Progenitor cell of endocrine pancreas (in vitro differentiated cells): ENCODE data around the gene SARS2. TPM values are rescaled to one million over a fixed set of nuclear protein-coding genes. Genes with fewer than 3 reads are reported as not detected.

ENCODE experiments used
- DNase-seq: peaks from one replicate; pipeline ENCODE4 v3.0.0; 2021; ENCODE audit warnings: low spot score; ENCODE audit not compliant: unreplicated experiment
- H3K27ac Mint-ChIP-seq: 2 replicates; pipeline ENCODE4 v1.8.0; 2021; ENCODE audit warnings: mild to moderate bottlenecking, moderate library complexity, mixed read lengths
- H3K27me3 Mint-ChIP-seq: 2 replicates; pipeline ENCODE4 v1.8.0; 2021; ENCODE audit warnings: mixed read lengths
- H3K36me3 Mint-ChIP-seq: 2 replicates; pipeline ENCODE4 v1.8.0; 2022; ENCODE audit warnings: mixed read lengths; ENCODE audit not compliant: insufficient read depth
- H3K4me1 Mint-ChIP-seq: 2 replicates; pipeline ENCODE4 v1.8.0; 2021; ENCODE audit warnings: low read depth, mixed read lengths
- H3K4me3 Mint-ChIP-seq: 2 replicates; pipeline ENCODE4 v1.8.0; 2021; ENCODE audit warnings: low read depth, mild to moderate bottlenecking, moderate library complexity, mixed read lengths
- H3K9me3 Mint-ChIP-seq: 2 replicates; pipeline ENCODE4 v1.8.0; 2021; ENCODE audit warnings: low read depth, mixed read lengths
- total RNA-seq: library from RNA; stranded (reverse); gene quantifications from 2 replicates; pipeline ENCODE4 v1.2.1, GENCODE V29; 2021
- TF ChIP-seq, protein P1 (sequence below): fragments of 200-600 bp; sonication (generic); IDR thresholded peaks from one replicate; pipeline ENCODE4 v1.5.0; 2021; ENCODE audit warnings: antibody characterized with exemption, mild to moderate bottlenecking; ENCODE audit not compliant: unreplicated experiment

The SARS2 gene
- total RNA-seq, 1 donor from 2014 or later = 68.2 TPM

DNA sequence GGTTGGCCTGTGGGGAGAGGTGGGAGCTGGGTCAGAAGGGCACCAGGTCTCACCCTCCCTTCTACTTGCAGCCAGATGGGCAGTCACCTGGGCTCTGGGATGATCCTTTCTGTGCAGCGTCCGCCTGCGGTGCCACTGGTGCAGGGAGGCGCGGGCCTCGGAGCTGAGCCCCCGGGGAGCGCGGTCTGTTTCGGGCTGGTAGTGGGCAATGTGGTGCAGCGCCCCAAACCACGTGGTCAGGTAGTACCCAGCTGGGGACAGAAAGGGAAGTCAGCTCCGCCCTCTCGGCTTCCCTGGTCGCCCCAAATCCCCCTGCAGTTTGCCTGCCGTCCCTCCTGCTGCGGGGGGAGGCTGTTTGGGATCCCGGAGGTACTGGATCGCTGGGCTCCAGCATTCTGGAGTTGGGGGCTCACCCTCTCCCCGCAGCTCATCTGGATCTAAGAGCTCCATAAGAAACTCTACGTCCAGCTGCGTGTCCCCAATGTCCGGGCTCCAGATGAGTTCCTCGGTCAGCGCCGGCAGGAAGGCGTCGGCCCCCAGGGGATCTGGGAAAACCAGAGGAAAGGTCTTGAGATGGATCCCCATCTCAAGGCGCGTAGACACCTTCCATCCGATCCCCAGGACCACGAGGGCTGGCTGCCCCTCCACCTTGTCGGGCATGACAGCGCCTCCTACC lies 61.3 kb downstream of the SARS2 start:
- TF ChIP-seq, protein P1, sequence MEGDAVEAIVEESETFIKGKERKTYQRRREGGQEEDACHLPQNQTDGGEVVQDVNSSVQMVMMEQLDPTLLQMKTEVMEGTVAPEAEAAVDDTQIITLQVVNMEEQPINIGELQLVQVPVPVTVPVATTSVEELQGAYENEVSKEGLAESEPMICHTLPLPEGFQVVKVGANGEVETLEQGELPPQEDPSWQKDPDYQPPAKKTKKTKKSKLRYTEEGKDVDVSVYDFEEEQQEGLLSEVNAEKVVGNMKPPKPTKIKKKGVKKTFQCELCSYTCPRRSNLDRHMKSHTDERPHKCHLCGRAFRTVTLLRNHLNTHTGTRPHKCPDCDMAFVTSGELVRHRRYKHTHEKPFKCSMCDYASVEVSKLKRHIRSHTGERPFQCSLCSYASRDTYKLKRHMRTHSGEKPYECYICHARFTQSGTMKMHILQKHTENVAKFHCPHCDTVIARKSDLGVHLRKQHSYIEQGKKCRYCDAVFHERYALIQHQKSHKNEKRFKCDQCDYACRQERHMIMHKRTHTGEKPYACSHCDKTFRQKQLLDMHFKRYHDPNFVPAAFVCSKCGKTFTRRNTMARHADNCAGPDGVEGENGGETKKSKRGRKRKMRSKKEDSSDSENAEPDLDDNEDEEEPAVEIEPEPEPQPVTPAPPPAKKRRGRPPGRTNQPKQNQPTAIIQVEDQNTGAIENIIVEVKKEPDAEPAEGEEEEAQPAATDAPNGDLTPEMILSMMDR = no peak
- H3K27me3 Mint-ChIP-seq = no peaks in the 10 kb centered on the region
- no peaks in the 10 kb centered on the region for H3K36me3 Mint-ChIP-seq
- H3K4me1 Mint-ChIP-seq = peaks cover 5% of the 10 kb centered on the region
- peak overlapping the region; percentile 41 for H3K27ac Mint-ChIP-seq
- H3K4me3 Mint-ChIP-seq = peak overlapping the region; percentile 66
- no peaks in the 10 kb centered on the region for H3K9me3 Mint-ChIP-seq
- no peak for DNase-seq

GRCh38 chr19:38868551-38868950 lies 62.0 kb downstream of the SARS2 start:
- Mint-ChIP-seq H3K27me3 (no peaks in the 10 kb centered on the region), H3K27ac (no peak overlapping the region), H3K4me1 (peaks cover 5% of the 10 kb centered on the region), H3K36me3 (no peaks in the 10 kb centered on the region), H3K4me3 (no peak overlapping the region), H3K9me3 (no peaks in the 10 kb centered on the region)
- TF ChIP-seq, protein P1 = no peak
- no peak for DNase-seq

- Mint-ChIP-seq H3K4me3 (no peak overlapping the region), H3K36me3 (no peaks in the 10 kb centered on the region), H3K4me1 (peaks cover 11% of the 10 kb centered on the region), H3K9me3 (no peaks in the 10 kb centered on the region), H3K27me3 (no peaks in the 10 kb centered on the region), H3K27ac (no peak overlapping the region)
- TF ChIP-seq, protein P1 = no peak
- no peak for DNase-seq
These were observed 63.3 kb downstream of the SARS2 start for GRCh38 chr19:38867171-38867780.

Other genes starting within 250 kb of the SARS2 start
- gene CAPN12, start 186.3 kb downstream of the SARS2 start, total RNA-seq = 4.1 and 5.0 TPM in 2 replicates
- gene LGALS7, start 157.2 kb downstream of the SARS2 start, total RNA-seq = 0.91 TPM in 1 of 2 replicates, not detected in the other
- gene LGALS7B, start 141.6 kb downstream of the SARS2 start, total RNA-seq = not detected in 2 replicates
- 2.7 and 3.7 TPM in 2 replicates for gene LGALS4, start 117.8 kb downstream of the SARS2 start, total RNA-seq
- gene ECH1, start 99.0 kb downstream of the SARS2 start, total RNA-seq = 86.9 and 93.5 TPM in 2 replicates
- gene HNRNPL, start 80.8 kb downstream of the SARS2 start, total RNA-seq = 444 and 461 TPM in 2 replicates
- gene RINL, start 52.5 kb downstream of the SARS2 start, total RNA-seq = 2.6 and 3.0 TPM in 2 replicates
- 33.4 and 38.0 TPM in 2 replicates for gene SIRT2, start 31.1 kb downstream of the SARS2 start, total RNA-seq
- gene NFKBIB, start 30.8 kb downstream of the SARS2 start, total RNA-seq = 18.0 and 18.8 TPM in 2 replicates
- 0.81 and 1.4 TPM in 2 replicates for gene CCER2, start 18.6 kb downstream of the SARS2 start, total RNA-seq
- gene MRPS12, start 181 bp upstream of the SARS2 start, total RNA-seq = 26.7 and 26.8 TPM in 2 replicates
- gene FBXO17, start 45.0 kb upstream of the SARS2 start, total RNA-seq = 24.1 and 27.1 TPM in 2 replicates
- gene FBXO27, start 101.8 kb upstream of the SARS2 start, total RNA-seq = 10.3 and 14.6 TPM in 2 replicates
- not detected in 2 replicates for gene ACP7, start 153.6 kb upstream of the SARS2 start, total RNA-seq
- gene PAK4, start 195.0 kb upstream of the SARS2 start, total RNA-seq = 73.9 and 75.8 TPM in 2 replicates